Right lobe of liver (tissue), 4 donors: ENCODE measurements around the gene ARL6IP5.

Experiments used
- POLR2A ChIP-seq: fragments of 450-650 bp; IDR thresholded peaks from one replicate; pipeline ENCODE4 v1.6.1; 2017; ENCODE audit warnings: antibody characterized with exemption, mild to moderate bottlenecking
- TF ChIP-seq, protein P1 (sequence below), 4 donors: fragments of 200-600 bp in 3 of 4; fragments of 450-650 bp in 1 of 4; IDR thresholded peaks; one replicate each; pipeline versions ENCODE4 v1.5.1 to v1.8.0; 2016 to 2022; ENCODE audit warnings: antibody characterized with exemption in 4 of 4, mild to moderate bottlenecking in 2 of 4
- donor health status: DM: no; HTN: no; CAD: no.
- donor health status: DM: no; HTN: no; CAD: no.
- donor health status: DM: no; HTN: yes; CAD: no.

DNA sequence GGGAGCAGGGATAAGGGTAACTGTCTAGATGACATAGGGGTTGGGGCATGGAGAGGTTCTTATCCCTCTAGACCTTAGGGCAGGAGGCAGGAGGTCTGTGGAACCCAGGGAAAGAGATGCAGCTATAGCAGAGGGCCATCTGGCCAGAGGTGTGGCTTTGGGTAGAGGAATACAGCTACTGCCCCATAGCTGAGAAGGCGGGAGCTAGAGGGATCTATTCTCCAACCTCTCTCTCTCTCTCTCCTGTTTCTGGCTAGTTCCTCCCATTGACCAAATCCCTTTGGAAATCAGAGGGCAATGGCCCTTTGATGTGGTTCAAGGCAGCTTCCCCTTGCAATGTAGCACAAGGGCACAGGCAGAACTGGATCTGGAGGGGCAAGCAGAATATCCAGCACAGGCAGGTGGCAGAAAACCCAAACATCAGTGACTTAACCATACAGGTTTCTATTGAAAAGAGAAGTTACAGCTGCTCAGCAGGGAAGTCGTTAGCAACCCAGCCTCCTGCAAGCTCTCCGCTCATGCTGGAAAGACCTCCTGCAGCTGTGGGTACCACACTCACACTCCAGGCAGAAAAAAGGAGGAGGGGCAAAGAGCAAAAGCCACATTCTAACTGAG is 60.0 kb downstream of the ARL6IP5 start:
- TF ChIP-seq, protein P1, sequence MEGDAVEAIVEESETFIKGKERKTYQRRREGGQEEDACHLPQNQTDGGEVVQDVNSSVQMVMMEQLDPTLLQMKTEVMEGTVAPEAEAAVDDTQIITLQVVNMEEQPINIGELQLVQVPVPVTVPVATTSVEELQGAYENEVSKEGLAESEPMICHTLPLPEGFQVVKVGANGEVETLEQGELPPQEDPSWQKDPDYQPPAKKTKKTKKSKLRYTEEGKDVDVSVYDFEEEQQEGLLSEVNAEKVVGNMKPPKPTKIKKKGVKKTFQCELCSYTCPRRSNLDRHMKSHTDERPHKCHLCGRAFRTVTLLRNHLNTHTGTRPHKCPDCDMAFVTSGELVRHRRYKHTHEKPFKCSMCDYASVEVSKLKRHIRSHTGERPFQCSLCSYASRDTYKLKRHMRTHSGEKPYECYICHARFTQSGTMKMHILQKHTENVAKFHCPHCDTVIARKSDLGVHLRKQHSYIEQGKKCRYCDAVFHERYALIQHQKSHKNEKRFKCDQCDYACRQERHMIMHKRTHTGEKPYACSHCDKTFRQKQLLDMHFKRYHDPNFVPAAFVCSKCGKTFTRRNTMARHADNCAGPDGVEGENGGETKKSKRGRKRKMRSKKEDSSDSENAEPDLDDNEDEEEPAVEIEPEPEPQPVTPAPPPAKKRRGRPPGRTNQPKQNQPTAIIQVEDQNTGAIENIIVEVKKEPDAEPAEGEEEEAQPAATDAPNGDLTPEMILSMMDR (IDR thresholded peaks at IDR 0.05) = no peak
- TF ChIP-seq POLR2A = no peak
